ENCODE measurements around the gene CD276. TPM values are rescaled to one million over a fixed set of nuclear protein-coding genes. Genes with fewer than 3 reads are reported as not detected.

CD276 gene
- total and polyA plus RNA-seq, 7 donors = 7.3 to 15.0 (median 8.9) TPM

GRCh38 chr15:73717206-73717605, 33.0 kb downstream of the CD276 start:
- no peak overlapping the region for H3K4me3 ChIP-seq
- H3K27ac ChIP-seq = no peak overlapping the region
- 76 to 78% (median 76%) methylated on average over 3 of the region's 3 CpGs for WGBS, 3 donors
- peaks cover 19% of the 10 kb centered on the region for H3K4me1 ChIP-seq
- DNase-seq = no peak
- peaks cover 0 to 18% of the 10 kb centered on the region in 2 donors for H3K36me3 ChIP-seq (ENCODE audit: insufficient read depth in 1 of 2, low read depth in 1 of 2)
- no peaks in the 10 kb centered on the region for H3K9me3 ChIP-seq
- intact Hi-C loops (cut with DNase I) = loop anchor here in 1 of 2 donors (10.0 kb wide), 1 partner anchor 188 kb away; no protein-coding TSS in a partner anchor
- TF ChIP-seq, protein P1, sequence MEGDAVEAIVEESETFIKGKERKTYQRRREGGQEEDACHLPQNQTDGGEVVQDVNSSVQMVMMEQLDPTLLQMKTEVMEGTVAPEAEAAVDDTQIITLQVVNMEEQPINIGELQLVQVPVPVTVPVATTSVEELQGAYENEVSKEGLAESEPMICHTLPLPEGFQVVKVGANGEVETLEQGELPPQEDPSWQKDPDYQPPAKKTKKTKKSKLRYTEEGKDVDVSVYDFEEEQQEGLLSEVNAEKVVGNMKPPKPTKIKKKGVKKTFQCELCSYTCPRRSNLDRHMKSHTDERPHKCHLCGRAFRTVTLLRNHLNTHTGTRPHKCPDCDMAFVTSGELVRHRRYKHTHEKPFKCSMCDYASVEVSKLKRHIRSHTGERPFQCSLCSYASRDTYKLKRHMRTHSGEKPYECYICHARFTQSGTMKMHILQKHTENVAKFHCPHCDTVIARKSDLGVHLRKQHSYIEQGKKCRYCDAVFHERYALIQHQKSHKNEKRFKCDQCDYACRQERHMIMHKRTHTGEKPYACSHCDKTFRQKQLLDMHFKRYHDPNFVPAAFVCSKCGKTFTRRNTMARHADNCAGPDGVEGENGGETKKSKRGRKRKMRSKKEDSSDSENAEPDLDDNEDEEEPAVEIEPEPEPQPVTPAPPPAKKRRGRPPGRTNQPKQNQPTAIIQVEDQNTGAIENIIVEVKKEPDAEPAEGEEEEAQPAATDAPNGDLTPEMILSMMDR (IDR thresholded peaks at IDR 0.05) = no peak
- H3K27me3 ChIP-seq (ENCODE audit: insufficient read depth in 3 of 3, low read length in 2 of 3) = no peaks in the 10 kb centered on the region
- no peak for ATAC-seq

DNA sequence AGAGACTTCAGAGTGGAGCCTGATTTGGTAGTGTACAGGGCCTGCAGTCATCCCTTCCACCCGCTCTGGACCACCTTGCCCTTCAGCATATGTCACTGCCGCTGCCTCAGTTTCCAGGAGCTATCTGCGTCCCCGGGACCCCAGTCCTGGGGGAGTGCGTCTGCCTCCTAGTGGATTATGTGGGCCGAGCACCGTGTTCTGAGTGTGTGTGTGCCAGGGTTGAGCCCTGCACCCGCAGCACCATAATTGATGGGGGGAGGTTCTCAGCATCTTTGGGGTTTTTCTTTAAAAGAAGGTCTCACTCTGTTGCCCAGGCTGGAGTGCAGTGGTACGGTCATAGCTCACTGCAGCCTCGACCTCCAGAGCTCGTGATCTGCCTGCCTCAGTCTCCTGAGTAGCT, 33.6 kb downstream of the CD276 start:
- no peak overlapping the region for H3K27ac ChIP-seq
- 57 to 60% (median 59%) methylated on average over 11 of the region's 11 CpGs for whole genome bisulfite sequencing, 3 donors
- H3K4me1 ChIP-seq = peaks cover 19% of the 10 kb centered on the region
- intact Hi-C loops (cut with DNase I) = loop anchor here in 1 of 2 donors (10.0 kb wide), 1 partner anchor 187 kb away; no protein-coding TSS in a partner anchor
- peaks cover 0 to 12% of the 10 kb centered on the region in 2 donors for H3K36me3 ChIP-seq (ENCODE audit: insufficient read depth in 1 of 2, low read depth in 1 of 2)
- ATAC-seq (no peak), DNase-seq (no peak)
- H3K4me3 ChIP-seq = no peak overlapping the region
- no peaks in the 10 kb centered on the region for H3K27me3 ChIP-seq (ENCODE audit: insufficient read depth in 3 of 3, low read length in 2 of 3)
- TF ChIP-seq, protein P1 (IDR thresholded peaks at IDR 0.05) = no peak
- no peaks in the 10 kb centered on the region for H3K9me3 ChIP-seq

- H3K27ac ChIP-seq = no peak overlapping the region
- H3K36me3 ChIP-seq (ENCODE audit: insufficient read depth in 1 of 2, low read depth in 1 of 2) = peaks cover 0 to 3% of the 10 kb centered on the region in 2 donors
- ATAC-seq (no peak), DNase-seq (no peak)
- intact Hi-C loops (cut with DNase I) = loop anchor here in 1 of 2 donors (10.0 kb wide), 1 partner anchor 186 kb away; no protein-coding TSS in a partner anchor
- WGBS, 3 donors = 72 to 82% (median 73%) methylated on average over 4 of the region's 4 CpGs
- H3K4me1 ChIP-seq = peaks cover 19% of the 10 kb centered on the region
- TF ChIP-seq, protein P1 (IDR thresholded peaks at IDR 0.05) = no peak
- H3K4me3 ChIP-seq = no peak overlapping the region
- no peaks in the 10 kb centered on the region for H3K27me3 ChIP-seq (ENCODE audit: insufficient read depth in 3 of 3, low read length in 2 of 3)
- no peaks in the 10 kb centered on the region for H3K9me3 ChIP-seq
Observed at GRCh38 chr15:73718694-73719093, 34.5 kb downstream of the CD276 start.

GRCh38 chr15:73722425-73722824, 38.2 kb downstream of the CD276 start:
- TF ChIP-seq, protein P1 (IDR thresholded peaks at IDR 0.05) = no peak
- no peak overlapping the region for H3K27ac ChIP-seq
- H3K36me3 ChIP-seq (ENCODE audit: insufficient read depth in 1 of 2, low read depth in 1 of 2) = no peaks in the 10 kb centered on the region
- intact Hi-C loops (cut with DNase I) = no loop called here
- ATAC-seq (no peak), DNase-seq (no peak)
- no peaks in the 10 kb centered on the region for H3K9me3 ChIP-seq
- H3K4me3 ChIP-seq = no peak overlapping the region
- no peaks in the 10 kb centered on the region for H3K27me3 ChIP-seq (ENCODE audit: insufficient read depth in 3 of 3, low read length in 2 of 3)
- no peaks in the 10 kb centered on the region for H3K4me1 ChIP-seq
- WGBS, 3 donors = 90 to 97% (median 95%) methylated on average over 3 of the region's 3 CpGs

DNA sequence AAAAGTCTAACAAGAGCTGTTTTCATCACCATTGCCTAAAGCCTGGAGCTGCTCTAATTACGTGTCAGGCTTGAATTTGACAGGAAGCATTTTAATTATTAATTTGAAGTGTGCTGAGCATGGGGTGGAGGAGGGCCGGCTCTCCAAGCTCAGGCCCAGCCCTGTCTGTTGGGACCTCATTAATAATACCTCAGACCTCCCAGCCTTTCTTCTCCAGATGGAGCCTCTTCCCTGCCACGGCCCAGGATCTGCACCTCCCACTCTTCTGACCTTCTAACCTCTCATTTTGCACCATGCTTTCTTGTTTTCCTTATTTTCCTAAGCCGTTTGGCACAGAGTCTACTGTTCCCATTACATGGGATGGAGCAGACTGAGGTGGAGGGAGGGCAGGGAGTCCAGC, 39.0 kb downstream of the CD276 start:
- H3K4me1 ChIP-seq = no peaks in the 10 kb centered on the region
- no peaks in the 10 kb centered on the region for H3K36me3 ChIP-seq (ENCODE audit: insufficient read depth in 1 of 2, low read depth in 1 of 2)
- no peak for ATAC-seq
- no peaks in the 10 kb centered on the region for H3K9me3 ChIP-seq
- no peak overlapping the region for H3K4me3 ChIP-seq
- no peak overlapping the region for H3K27ac ChIP-seq
- H3K27me3 ChIP-seq (ENCODE audit: insufficient read depth in 3 of 3, low read length in 2 of 3) = no peaks in the 10 kb centered on the region
- DNase-seq = no peak
- TF ChIP-seq, protein P1 (IDR thresholded peaks at IDR 0.05) = no peak
- intact Hi-C loops (cut with DNase I) = no loop called here
- 51 to 60% (median 55%) methylated on average over 4 of the region's 4 CpGs for WGBS, 3 donors

All from psoas muscle (tissue), 8 donors.